Right renal pelvis (tissue), 4 donors: ENCODE data around the gene ZDHHC7. TPM values are rescaled to one million over a fixed set of nuclear protein-coding genes. Genes with fewer than 3 reads are reported as not detected.
"Not testable (repeated sequence)": the region's sequence is repeated elsewhere in the genome, so short reads cannot be mapped to it uniquely, and the experiment has no call there.

Source experiments
- DNase-seq, 4 donors: peaks; one replicate each; pipeline ENCODE4 v3.0.0-alpha.2; 2013; ENCODE audit warnings: low read depth in 4 of 4, low spot score in 3 of 4, missing footprints in 1 of 4
- polyA plus RNA-seq, 4 donors: library from polyadenylated mRNA; unstranded; fragments of 120-200 nt; gene quantifications; one replicate each; pipeline ENCODE4 v1.2.1, GENCODE V29; 2013; ENCODE audit not compliant: insufficient read length in 4 of 4

The ZDHHC7 gene
- polyA plus RNA-seq, 4 donors, result 54.5 to 60.8 (median 59.8) TPM

- DNase-seq, result no peak
Observed at GRCh38 chr16:84947996-84948850, 63.1 kb downstream of the ZDHHC7 start.

- DNase-seq, result no peak
Observed at GRCh38 chr16:84947022-84947421, 64.3 kb downstream of the ZDHHC7 start.

GRCh38 chr16:84943620-84944019, 67.7 kb downstream of the ZDHHC7 start:
- DNase-seq, result no peak

- no peak for DNase-seq
Observed at GRCh38 chr16:84942786-84943185, 68.5 kb downstream of the ZDHHC7 start.

- no peak for DNase-seq
Observed at GRCh38 chr16:84941921-84942320, 69.4 kb downstream of the ZDHHC7 start.

GRCh38 chr16:84940670-84941551, 70.4 kb downstream of the ZDHHC7 start:
- DNase-seq, result no peak

- not testable (repeated sequence) for DNase-seq
Observed at GRCh38 chr16:84938616-84939015, 72.7 kb downstream of the ZDHHC7 start.

GRCh38 chr16:84937196-84938005, 73.9 kb downstream of the ZDHHC7 start:
- DNase-seq, result no peak

- DNase-seq, result no peak
Observed at GRCh38 chr16:84933774-84934631, 77.3 kb downstream of the ZDHHC7 start.

GRCh38 chr16:84932681-84933080, 78.7 kb downstream of the ZDHHC7 start:
- no peak for DNase-seq

GRCh38 chr16:84931506-84931905, 79.8 kb downstream of the ZDHHC7 start:
- no peak for DNase-seq

- no peak for DNase-seq
Observed at GRCh38 chr16:84931107-84931494, 80.2 kb downstream of the ZDHHC7 start.

- DNase-seq, result no peak
Observed at GRCh38 chr16:84930298-84931106, 80.8 kb downstream of the ZDHHC7 start.

- no peak for DNase-seq
Observed at GRCh38 chr16:84929421-84930297, 81.7 kb downstream of the ZDHHC7 start.

GRCh38 chr16:84928679-84929420, 82.5 kb downstream of the ZDHHC7 start:
- DNase-seq, result no peak

GRCh38 chr16:84927621-84928591, 83.4 kb downstream of the ZDHHC7 start:
- no peak for DNase-seq
